Loucy (cell line): ENCODE results near the gene DEPDC5.
"Not testable (repeated sequence)": the region's sequence is repeated elsewhere in the genome, so short reads cannot be mapped to it uniquely, and the experiment has no call there.

Experiments
- H2AFZ ChIP-seq: fragments of 200-600 bp; sonication (generic); 2 replicates; pipeline ENCODE4 v1.6.0; 2016; ENCODE audit warnings: antibody characterized with exemption, mild to moderate bottlenecking, low read length, moderate library complexity
- H3F3A ChIP-seq: fragments of 200-600 bp; 2 replicates; pipeline ENCODE4 v1.6.0; 2016; ENCODE audit warnings: antibody characterized with exemption, low read depth, mild to moderate bottlenecking
- H3K27me3 ChIP-seq: fragments of 200-600 bp; sonication (generic); 2 replicates; pipeline ENCODE4 v1.6.1; 2014; ENCODE audit warnings: low read length, mild to moderate bottlenecking; ENCODE audit not compliant: insufficient read depth, poor library complexity, severe bottlenecking
- H3K36me3 ChIP-seq: fragments of 200-600 bp; sonication (generic); 2 replicates; pipeline ENCODE4 v1.6.1; 2016; ENCODE audit warnings: low read length; ENCODE audit not compliant: insufficient read depth
- H3K4me1 ChIP-seq: fragments of 200-600 bp; sonication (generic); 2 replicates; pipeline ENCODE4 v1.5.1; 2014; ENCODE audit warnings: low read length, mild to moderate bottlenecking; ENCODE audit not compliant: insufficient read depth, poor library complexity, severe bottlenecking
- H3K4me2 ChIP-seq: fragments of 200-600 bp; sonication (generic); 2 replicates; pipeline ENCODE4 v1.6.0; 2014; ENCODE audit warnings: antibody characterized with exemption, low read length, low read depth, mild to moderate bottlenecking; ENCODE audit not compliant: poor library complexity, severe bottlenecking
- H3K4me3 ChIP-seq: fragments of 200-600 bp; sonication (generic); 2 replicates; pipeline ENCODE4 v1.5.1; 2014; ENCODE audit warnings: low read length, mild to moderate bottlenecking, mixed read lengths; ENCODE audit not compliant: poor library complexity, severe bottlenecking
- H3K79me2 ChIP-seq: fragments of 200-600 bp; sonication (generic); 2 replicates; pipeline ENCODE4 v1.6.1; 2014; ENCODE audit warnings: low read length; ENCODE audit not compliant: insufficient read depth
- H3K9ac ChIP-seq: fragments of 200-600 bp; sonication (generic); 2 replicates; pipeline ENCODE4 v1.6.0; 2014; ENCODE audit warnings: mild to moderate bottlenecking, low read depth, low read length, moderate library complexity; ENCODE audit not compliant: poor library complexity, severe bottlenecking
- H3K9me2 ChIP-seq: fragments of 200-600 bp; sonication (generic); replicated peaks from 2 replicates; pipeline ENCODE4 v1.6.1; 2016; ENCODE audit warnings: low read depth, low read length, mixed read lengths
- H3K9me3 ChIP-seq: fragments of 200-600 bp; sonication (generic); 2 replicates; pipeline ENCODE4 v1.6.1; 2014; ENCODE audit warnings: mild to moderate bottlenecking, antibody characterized with exemption, low read length, low read depth; ENCODE audit not compliant: insufficient read depth
- H4K20me1 ChIP-seq: fragments of 200-600 bp; sonication (generic); 2 replicates; pipeline ENCODE4 v1.6.0; 2014; ENCODE audit warnings: antibody characterized with exemption, low read length, mild to moderate bottlenecking; ENCODE audit not compliant: insufficient read depth, poor library complexity, severe bottlenecking
- CTCF ChIP-seq: fragments of 200-600 bp; sonication (generic); conservative IDR thresholded peaks from 2 replicates; pipeline ENCODE4 v1.5.1; 2014; ENCODE audit warnings: mild to moderate bottlenecking, antibody characterized with exemption, low read length
- EZH2phosphoT487 ChIP-seq: fragments of 200-600 bp; IDR thresholded peaks from 2 replicates; pipeline ENCODE4 v1.6.1; 2018; ENCODE audit warnings: antibody characterized with exemption, mild to moderate bottlenecking, moderate library complexity, borderline replicate concordance

DEPDC5 gene

GRCh38 chr22:31802575-31802974, 48.8 kb downstream of the DEPDC5 start:
- Histone ChIP-seq H3K79me2 (no peaks in the 10 kb centered on the region), H3K36me3 (peaks cover 64% of the 10 kb centered on the region; the same call in 1 of the 2 replicates), H3K4me2 (no peak overlapping the region), H2AFZ (no peak overlapping the region), H3K4me3 (no peak overlapping the region), H3K9ac (no peak overlapping the region), H3F3A (no peaks in the 10 kb centered on the region), H3K9me2 (no peaks in the 10 kb centered on the region), H3K9me3 (no peaks in the 10 kb centered on the region), H3K27me3 (no peaks in the 10 kb centered on the region), H3K4me1 (no peaks in the 10 kb centered on the region), H4K20me1 (no peaks in the 10 kb centered on the region)
- TF ChIP-seq EZH2phosphoT487 (no peak), CTCF (no peak)

GRCh38 chr22:31806751-31807150, 52.9 kb downstream of the DEPDC5 start:
- no peaks in the 10 kb centered on the region for H3K79me2 ChIP-seq
- no peaks in the 10 kb centered on the region for H3F3A ChIP-seq
- no peaks in the 10 kb centered on the region for H3K4me1 ChIP-seq
- H3K4me2 ChIP-seq = no peak overlapping the region
- no peaks in the 10 kb centered on the region for H3K27me3 ChIP-seq
- H3K4me3 ChIP-seq = no peak overlapping the region
- H2AFZ ChIP-seq = no peak overlapping the region
- no peaks in the 10 kb centered on the region for H3K9me2 ChIP-seq
- H3K9ac ChIP-seq = no peak overlapping the region
- no peaks in the 10 kb centered on the region for H4K20me1 ChIP-seq
- TF ChIP-seq CTCF (no peak), EZH2phosphoT487 (no peak)
- H3K36me3 ChIP-seq = peaks cover 69% of the 10 kb centered on the region; the same call in 1 of the 2 replicates
- no peaks in the 10 kb centered on the region for H3K9me3 ChIP-seq

- Histone ChIP-seq H3K36me3 (peaks cover 70% of the 10 kb centered on the region; the same call in 1 of the 2 replicates), H3K4me3 (no peak overlapping the region), H3K9ac (no peak overlapping the region), H3K27me3 (no peaks in the 10 kb centered on the region), H2AFZ (no peak overlapping the region), H4K20me1 (no peaks in the 10 kb centered on the region), H3K9me2 (no peaks in the 10 kb centered on the region), H3K4me2 (no peak overlapping the region), H3K9me3 (no peaks in the 10 kb centered on the region), H3K4me1 (no peaks in the 10 kb centered on the region), H3F3A (no peaks in the 10 kb centered on the region), H3K79me2 (no peaks in the 10 kb centered on the region)
- TF ChIP-seq EZH2phosphoT487 (no peak), CTCF (no peak)
Observed at GRCh38 chr22:31812977-31813605, 59.3 kb downstream of the DEPDC5 start.

- H3K27me3 ChIP-seq, H3K9ac ChIP-seq, H3K9me3 ChIP-seq, H3K79me2 ChIP-seq, H3K4me3 ChIP-seq, H4K20me1 ChIP-seq, H3K9me2 ChIP-seq, H3K4me2 ChIP-seq, H2AFZ ChIP-seq, H3K4me1 ChIP-seq, H3F3A ChIP-seq: not testable (repeated sequence)
- peaks cover 78% of the 10 kb centered on the region; the same call in 1 of the 2 replicates for H3K36me3 ChIP-seq
Observed at GRCh38 chr22:31813898-31814297, 60.1 kb downstream of the DEPDC5 start.
